ENCODE data around the gene LRRC41. TPM values are rescaled to one million over a fixed set of nuclear protein-coding genes. Genes with fewer than 3 reads are reported as not detected.
"Not testable (repeated sequence)": the region's sequence is repeated elsewhere in the genome, so short reads cannot be mapped to it uniquely, and the experiment has no call there.

Gene LRRC41
- total RNA-seq, 2 experiments from 2014 or later = 37.2 TPM

GRCh38 chr1:46330381-46330780 lies 27.0 kb upstream of the LRRC41 start:
- CTCF ChIA-PET, POLR2A ChIA-PET: not testable (repeated sequence)

GRCh38 chr1:46329807-46330206 lies 26.4 kb upstream of the LRRC41 start:
- CTCF ChIA-PET, POLR2A ChIA-PET: not testable (repeated sequence)

DNA sequence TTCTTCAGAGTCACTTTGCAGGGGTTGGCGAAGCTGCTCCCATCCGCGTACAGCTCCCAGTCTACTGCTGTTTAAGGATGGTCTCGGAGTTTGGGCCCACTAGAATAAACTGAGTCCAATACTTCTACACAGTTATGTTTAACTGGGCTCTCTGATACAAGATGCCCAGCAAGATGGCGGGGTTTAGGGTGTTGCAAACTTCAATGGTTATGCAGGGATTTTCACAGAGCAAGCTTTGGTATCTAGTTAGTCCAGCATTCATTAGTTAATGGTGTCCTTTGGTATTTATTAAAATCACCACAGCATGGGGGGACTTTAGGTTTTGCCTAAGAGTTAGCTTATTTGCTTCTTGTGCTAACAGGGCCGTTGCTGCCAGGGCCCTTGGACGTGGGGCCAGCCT lies 24.8 kb upstream of the LRRC41 start:
- CTCF ChIA-PET = interaction anchor here (1.8 kb wide), 1 partner anchor 12 kb away, joined by 4 read pairs; no protein-coding TSS in a partner anchor
- POLR2A ChIA-PET = not testable (repeated sequence)

GRCh38 chr1:46325285-46326076 lies 22.1 kb upstream of the LRRC41 start:
- POLR2A ChIA-PET, CTCF ChIA-PET: not testable (repeated sequence)

- CTCF ChIA-PET, POLR2A ChIA-PET: not testable (repeated sequence)
These were observed 18.8 kb upstream of the LRRC41 start for GRCh38 chr1:46322191-46322590.

- CTCF ChIA-PET, POLR2A ChIA-PET: not testable (repeated sequence)
These were observed 16.8 kb upstream of the LRRC41 start for GRCh38 chr1:46319960-46320914.

DNA sequence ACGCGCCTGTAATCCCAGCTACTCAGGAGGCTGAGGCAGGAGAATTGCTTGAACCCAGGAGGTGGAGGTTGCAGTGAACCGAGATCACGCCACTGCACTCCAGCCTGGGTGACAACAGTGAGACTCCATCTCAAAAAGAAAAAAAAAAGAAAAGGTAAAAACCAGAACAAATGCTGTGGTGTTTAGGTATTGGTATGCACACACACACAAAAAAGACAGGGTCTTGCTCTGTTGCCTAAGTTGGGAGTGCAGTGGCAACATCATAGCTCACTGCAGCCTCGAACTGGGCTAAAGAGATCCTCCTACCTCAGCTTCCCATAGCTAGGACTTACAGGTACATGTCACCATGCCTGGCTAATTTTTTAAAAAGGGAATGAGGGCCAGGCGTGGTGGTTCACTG lies 15.9 kb upstream of the LRRC41 start:
- POLR2A ChIA-PET = not testable (repeated sequence)
- CTCF ChIA-PET = interaction anchor here (0.6 kb wide), 1 partner anchor 29 kb away, joined by 4 read pairs; no protein-coding TSS in a partner anchor

DNA sequence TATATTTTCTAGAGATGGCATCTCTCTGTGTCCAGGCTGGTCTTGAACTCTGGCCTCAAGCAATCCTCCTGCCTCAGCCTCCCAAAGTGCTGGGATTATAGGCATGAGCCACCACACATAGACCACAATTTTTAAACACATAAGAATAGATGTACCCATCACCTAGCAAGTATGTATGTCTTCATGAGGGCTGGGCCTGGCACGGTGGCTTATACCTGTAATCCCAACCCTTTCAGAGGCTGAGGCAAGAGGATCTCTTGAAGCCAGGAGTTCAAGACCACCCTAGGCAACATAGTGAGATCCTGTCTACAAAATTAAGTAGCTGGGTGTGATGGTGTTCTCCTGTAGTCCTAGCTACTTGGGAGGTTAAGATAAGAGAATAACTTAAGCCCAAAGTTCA lies 13.9 kb upstream of the LRRC41 start:
- CTCF ChIA-PET = no interaction called here
- POLR2A ChIA-PET = no interaction called here

DNA sequence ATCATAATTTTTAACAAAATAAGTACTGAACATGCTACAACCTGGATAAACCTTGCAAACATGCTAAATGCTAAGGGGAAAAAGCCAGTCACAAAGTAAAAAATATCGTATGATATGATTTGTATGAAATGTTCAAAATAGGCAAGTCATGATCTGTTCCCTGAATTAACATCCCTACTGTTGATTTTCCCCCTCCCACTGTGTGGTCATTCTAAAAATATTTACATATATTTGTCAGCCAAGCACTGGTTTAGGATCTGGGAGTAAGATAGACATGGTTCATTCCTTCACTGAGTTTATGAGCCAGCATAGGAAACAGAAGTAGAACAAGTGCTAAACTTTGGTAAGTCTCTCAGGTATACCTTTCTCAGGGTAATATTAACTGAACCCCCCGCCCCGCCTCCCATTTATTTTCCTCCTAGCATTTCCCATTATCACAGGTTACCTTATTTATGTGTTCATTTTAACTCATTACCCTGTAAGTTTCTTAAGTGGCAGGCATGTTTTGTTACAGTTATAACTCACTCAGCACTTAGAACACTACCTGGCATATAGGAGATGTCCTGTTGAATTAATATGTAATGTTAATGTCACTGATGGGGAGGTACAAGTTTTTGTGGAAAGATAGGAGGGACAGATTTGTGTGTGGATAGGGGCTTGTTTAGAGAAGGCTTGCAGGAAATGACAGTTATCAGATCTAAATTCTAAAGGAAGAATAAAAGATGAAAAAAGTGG lies 12.4 kb upstream of the LRRC41 start:
- POLR2A ChIA-PET = no interaction called here
- CTCF ChIA-PET = interaction anchor here (0.7 kb wide), 1 partner anchor 142 kb away, joined by 3 read pairs; no protein-coding TSS in a partner anchor

GRCh38 chr1:46310321-46310720 lies 6.9 kb upstream of the LRRC41 start:
- CTCF ChIA-PET = no interaction called here

DNA sequence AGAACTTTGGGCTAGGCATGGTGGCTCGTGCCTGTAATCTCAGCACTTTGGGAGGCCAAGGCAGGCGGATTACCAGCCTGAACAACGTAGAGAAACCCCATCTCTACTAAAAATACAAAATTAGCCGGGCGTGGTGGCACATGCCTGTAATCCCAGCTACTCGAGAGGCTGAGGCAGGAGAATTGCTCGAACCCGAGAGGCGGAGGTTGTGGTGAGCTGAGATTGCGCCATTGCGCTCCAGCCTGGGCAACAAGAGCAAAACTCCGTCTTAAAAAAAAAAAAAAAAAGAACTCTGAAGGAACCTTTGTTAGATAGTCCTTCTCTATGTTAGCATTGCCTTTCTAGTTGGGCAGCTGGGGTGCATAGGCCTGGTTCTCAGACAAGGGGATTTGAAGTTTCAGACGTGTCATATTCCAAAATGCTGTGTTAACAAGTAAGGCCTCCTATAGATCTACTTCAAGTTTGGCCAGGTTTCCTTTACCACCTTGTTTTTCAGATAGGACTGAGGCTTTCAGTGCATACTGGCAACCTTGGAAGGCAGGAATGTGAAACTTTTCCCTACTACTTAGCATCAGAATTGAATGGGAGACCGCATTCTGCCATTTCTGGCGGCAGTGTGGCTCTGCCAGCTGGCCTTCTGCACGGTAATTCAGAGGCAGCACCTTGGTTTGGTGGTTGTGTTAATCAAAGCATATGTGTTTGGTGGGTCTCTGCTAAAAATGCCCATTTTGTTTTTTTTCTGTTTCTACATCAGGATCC lies 6.2 kb upstream of the LRRC41 start:
- ChIA-PET POLR2A (no interaction called here), CTCF (no interaction called here)

More at GRCh38 chr1:46310321-46310720, 6.9 kb upstream of the LRRC41 start:
- POLR2A ChIA-PET = no interaction called here

DNA sequence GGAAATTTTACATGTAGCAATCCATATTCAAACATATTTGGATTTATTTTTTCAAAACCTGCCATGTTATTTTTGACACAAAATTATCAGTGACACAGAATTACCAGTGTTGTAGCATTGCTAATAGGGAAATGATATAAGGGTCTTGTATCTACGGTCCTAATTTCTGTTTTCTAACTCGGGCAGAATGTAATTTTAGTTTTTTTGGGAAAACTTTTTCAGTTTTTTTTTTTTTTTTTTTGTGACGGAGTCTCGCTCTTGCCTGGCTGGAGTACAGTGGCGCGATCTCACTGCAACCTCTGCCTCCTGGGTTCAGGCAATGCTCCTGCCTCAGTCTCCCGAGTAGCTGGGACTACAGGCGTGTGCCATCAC lies 2.7 kb upstream of the LRRC41 start:
- ChIA-PET POLR2A (no interaction called here), CTCF (no interaction called here)

DNA sequence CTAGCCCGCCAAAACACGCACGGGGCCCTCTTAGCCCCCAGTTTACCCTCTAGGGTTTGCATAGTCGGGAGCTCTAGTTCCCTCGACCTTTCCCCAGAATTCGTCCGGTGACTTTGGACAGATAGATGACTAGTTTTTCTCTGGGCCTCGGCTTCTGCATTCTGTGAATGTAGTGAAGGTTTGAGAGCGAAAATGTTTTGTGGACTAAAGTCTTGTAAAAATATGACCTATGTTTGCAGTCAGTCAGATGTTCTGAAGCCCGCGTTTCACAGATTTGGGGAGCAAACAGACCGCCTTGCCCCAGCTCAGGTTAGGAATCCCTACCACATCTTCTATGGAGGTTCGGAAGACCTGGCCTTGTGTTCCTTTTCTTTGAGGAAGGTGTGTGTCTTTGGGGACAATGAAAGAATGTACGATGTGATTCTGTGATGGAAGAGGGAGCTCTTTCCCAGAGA lies 483 bp upstream of the LRRC41 start:
- POLR2A ChIA-PET = interaction anchor here (0.5 to 2.9 kb wide), 3 partner anchors 34 to 57 kb away, joined by 3 to 12 read pairs (median 11); partner anchors contain the start of gene RAD54L
- CTCF ChIA-PET = interaction anchor here (0.7 to 2.6 kb wide), 6 partner anchors 10 to 57 kb away, joined by 3 to 12 read pairs (median 4); partner anchors contain the start of gene NSUN4

- ChIA-PET CTCF (interaction anchor here (1.0 to 2.6 kb wide), 6 partner anchors 8 to 56 kb away, joined by 3 to 12 read pairs (median 4); partner anchors contain the start of gene NSUN4), POLR2A (interaction anchor here (0.5 to 2.9 kb wide), 5 partner anchors 20 to 88 kb away, joined by 3 to 12 read pairs (median 5); partner anchors contain the start of genes NSUN4 and RAD54L)
These were observed 777 bp downstream of the LRRC41 start for GRCh38 chr1:46302641-46303037.

DNA sequence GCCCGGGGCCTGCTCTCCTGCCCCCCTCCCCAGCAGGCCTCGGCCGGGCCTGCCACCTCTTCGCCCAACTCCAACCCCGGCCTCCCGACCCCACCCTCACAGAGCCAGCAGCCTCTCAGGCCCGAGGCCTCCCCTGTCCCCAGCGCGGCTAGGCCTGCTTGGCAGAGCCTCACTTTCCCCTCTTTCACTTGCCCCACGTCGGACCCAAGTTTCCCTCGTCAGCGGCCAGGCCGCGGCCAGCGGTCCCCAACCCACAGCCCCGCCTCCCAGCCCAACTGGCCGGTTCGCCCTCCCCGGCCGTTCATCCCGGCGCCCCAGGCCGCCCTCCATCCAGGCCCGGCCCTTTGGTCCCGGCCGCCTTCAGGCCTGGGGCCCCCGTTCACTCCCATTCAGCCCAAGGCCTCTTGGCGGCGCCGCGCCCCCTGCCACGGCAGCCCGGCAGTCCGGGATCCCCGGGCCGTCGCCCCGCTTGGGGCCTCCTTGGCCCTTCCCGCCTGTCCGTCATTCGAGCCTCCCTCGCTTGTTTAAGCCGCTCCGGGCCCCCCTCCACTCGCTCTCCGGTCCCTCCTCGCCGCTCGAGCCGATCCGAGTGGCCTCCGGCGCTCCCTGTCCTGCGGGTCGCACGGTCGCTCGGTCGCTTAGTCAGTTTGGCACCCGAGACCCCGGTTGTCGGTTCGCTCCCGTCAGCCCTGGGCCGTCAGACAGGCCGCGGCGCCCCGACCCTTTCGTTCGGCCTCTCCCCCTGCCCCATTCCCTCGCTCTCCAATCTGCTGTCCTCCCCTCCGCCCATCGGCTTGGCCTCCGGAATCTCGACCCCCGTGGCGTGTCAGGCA lies 1.4 kb downstream of the LRRC41 start:
- ChIA-PET CTCF (interaction anchor here (2.6 kb wide), 1 partner anchor 38 kb away, joined by 12 read pairs; the partner anchor contains the start of gene NSUN4), POLR2A (interaction anchor here (2.9 kb wide), 1 partner anchor 38 kb away, joined by 11 read pairs; no protein-coding TSS in a partner anchor)

- ChIA-PET POLR2A (no interaction called here), CTCF (interaction anchor here (0.8 kb wide), 1 partner anchor 39 kb away, joined by 3 read pairs; the partner anchor contains the start of gene NSUN4)
These were observed 2.0 kb downstream of the LRRC41 start for GRCh38 chr1:46301406-46301807.

GRCh38 chr1:46300673-46301405 lies 2.6 kb downstream of the LRRC41 start:
- CTCF ChIA-PET = interaction anchor here (0.6 to 0.8 kb wide), 2 partner anchors 9 to 40 kb away, joined by 3 to 4 read pairs; partner anchors contain the start of gene NSUN4
- POLR2A ChIA-PET = no interaction called here

Data from activated CD8-positive, alpha-beta memory T cell treated with anti-CD3 and anti-CD28 coated beads for 36 hours (primary cell).